NCI-H1105 (cell line): Measurements from ENCODE around the gene VIPR2.

Experiments used
- DNase-seq: peaks from one replicate; lab custom pipeline; 2025; lab: John Stamatoyannopoulos, UW

Gene VIPR2

GRCh38 chr7:159158125-159158887 is 13.6 kb upstream of the VIPR2 start:
- DNase-seq, result no peak

DNA sequence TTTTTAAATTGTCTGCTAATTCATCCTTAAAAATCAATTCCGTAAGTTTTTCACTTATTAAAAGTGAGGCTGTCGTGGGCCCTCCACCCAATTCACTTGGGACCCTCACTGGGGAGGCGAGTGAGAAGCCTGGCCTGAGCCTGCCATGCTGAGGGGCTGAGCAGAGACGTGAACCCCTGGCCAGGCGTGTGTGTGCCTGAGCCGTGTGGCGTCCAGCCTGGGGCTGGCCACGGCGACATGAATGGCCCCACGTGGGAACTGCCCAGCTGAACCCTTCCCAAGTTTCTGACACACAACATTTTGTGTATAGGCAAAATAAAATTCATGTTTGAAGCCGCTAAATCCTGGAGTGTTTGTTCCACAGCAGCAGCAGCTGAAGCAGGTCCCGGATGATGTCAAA is 13.0 kb upstream of the VIPR2 start:
- DNase-seq, result no peak

GRCh38 chr7:159156436-159157245 is 12.0 kb upstream of the VIPR2 start:
- no peak for DNase-seq

GRCh38 chr7:159155410-159155809 is 10.7 kb upstream of the VIPR2 start:
- DNase-seq, result no peak

DNA sequence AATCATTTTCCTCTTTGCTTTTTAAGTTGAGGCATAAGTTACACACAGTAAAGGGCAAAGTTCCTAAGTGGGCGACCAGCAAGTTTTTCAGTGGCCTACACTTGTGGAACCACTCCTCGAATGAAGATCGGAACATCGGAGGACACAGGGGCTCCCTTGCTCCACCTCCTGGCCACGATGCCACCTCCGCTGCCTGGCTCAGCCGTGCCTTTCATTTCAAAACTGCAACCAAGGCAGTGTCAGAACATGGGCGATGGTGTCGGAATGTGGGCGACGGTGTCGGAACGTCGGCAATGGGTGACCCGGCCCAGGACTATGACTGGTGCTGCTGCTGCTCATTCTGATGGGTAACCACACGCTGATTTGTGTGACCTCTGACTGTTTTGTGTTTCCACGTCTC is 9.6 kb upstream of the VIPR2 start:
- DNase-seq, result no peak

DNA sequence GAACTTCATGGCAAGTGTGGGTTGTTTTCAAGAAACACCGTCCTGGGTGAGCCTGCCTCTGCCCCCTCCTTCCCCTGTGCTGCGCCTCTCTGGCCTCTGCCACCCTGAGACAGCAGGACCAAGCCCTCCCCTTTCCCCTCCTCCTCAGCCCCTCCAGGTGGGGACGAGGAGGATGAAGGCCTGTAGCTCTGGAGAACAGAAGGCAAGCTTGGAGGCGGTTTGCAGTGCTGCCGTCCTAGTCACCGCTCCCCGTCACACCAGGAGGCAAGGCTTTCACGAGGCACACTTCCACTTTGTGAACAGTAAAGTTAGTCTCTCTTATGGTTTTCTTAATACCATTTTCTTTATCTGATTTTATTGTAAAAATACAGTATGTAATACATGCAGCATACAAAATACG is 8.8 kb upstream of the VIPR2 start:
- no peak for DNase-seq

DNA sequence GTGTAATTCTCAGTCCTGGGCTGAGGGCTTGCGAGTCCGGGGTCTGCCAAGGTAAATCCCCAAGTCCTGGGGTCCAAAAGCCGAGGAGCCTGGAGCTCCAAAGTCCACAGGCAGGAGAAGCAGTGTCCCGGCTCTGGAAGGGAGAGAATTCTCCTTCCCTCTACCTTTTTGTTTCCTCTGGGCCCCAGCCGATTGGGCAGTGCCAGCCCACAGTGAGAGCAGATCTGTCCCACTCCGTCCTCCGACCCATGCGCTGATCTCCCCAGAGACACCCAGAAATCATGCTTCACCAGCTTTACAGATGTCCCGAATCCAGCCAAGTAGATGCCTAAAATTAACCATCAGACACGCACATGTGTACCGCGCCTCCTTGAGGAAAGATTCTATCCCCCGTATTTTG is 8.1 kb upstream of the VIPR2 start:
- DNase-seq, result no peak

GRCh38 chr7:159151231-159151630 is 6.6 kb upstream of the VIPR2 start:
- no peak for DNase-seq

GRCh38 chr7:159149488-159149887 is 4.8 kb upstream of the VIPR2 start:
- no peak for DNase-seq

DNA sequence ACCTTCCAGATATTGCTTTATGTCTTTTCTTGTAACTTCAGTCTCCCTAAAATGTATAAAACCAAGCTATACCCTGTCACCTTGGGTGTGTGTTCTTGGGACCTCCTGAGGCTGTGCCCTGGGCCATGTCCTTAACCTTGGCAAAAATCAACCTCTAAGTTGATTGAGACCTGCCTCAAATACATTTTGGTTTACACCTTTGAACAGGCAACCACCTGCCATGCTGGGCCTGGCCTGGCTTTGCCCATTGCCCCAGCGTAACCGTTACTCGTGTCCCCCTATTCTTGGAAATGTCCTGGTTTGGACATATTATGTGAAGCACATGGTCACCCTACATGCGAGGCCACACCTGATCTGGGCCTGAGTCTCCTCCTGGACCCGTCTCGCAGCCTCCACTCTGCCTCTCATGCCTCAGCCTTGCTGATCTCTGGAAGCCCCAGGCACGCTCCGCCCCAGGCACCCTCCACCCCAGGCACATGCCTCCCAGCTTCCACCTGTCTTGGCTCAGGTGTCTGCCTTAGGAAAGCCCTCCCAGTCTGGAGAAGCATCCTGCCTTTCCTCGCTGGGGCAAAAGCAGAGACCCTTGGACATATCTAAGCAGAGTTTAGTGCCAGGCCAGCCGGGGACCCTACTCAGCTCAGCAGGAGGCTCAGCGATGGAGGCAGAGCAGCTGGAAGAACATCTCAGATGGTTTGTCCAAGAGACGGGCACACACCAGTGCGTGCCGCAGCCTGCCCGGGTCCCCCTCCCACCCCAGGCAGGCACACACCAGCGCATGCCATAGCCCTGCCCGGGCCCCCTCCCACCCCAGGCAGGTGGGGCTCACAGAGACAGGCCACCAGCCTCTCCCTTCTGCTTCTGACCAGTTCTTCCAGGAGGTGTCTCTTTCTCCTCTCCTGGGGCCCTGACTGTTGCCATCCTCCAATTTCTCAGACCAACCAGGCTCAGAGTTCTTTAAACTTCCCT is 4.0 kb upstream of the VIPR2 start:
- DNase-seq, result no peak

DNA sequence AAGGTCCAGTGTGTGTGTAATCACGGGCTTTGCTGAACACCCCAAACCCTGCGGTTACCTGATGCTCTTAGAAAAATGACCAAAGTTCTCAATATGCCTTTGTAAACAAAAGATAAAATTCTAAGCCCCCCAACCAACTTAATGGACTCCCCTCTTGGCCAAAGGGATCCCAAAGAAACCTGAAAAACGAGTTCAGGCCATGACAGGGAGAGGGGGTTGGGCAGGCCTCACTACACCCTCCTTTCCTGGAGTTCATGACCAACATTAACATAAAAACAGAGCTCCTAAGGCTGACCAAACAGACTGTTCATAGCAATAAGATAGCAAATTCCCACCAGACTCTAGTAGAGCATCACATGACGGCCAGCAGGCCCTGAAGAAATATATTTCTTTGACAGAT is 3.0 kb upstream of the VIPR2 start:
- no peak for DNase-seq

DNA sequence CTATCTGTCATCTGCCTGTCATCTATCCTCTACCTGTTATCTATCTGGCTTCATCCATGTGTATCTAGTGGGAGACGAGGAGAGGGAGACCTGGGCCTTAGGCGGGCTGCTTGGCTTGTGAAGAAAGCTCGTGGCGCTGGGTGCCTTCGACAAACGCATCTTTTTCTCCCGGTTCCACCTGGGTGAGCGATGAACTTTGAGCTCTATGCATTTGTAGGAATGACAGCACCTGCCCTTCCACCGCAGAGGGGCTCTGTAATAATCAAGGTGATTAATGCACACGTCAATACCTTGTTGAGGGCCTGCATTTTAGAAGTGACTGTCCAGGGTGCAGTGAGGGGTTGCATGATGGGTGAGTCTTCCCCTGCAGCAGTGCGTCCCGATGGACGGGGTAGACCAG is 2.6 kb upstream of the VIPR2 start:
- no peak for DNase-seq

- DNase-seq, result no peak
Measured at GRCh38 chr7:159146084-159146858, 1.6 kb upstream of the VIPR2 start.

DNA sequence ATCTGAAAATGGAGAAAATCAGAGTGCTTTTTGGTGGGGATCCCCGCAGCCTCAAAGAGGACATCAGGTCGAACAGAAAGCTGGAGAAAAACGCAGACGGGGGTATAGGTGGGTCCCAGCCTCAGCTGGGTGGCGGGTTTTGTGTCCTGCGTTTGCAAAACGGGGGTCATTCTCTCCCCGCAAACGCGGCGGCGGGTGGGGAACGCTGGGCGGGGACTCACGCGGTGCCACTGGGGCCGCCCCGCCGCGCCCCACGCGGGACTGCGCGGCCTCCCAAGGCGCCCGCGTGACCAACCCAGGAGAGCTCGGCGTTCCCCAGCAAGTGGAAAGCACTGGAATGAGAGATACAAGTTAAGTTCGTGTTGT is 806 bp upstream of the VIPR2 start:
- no peak for DNase-seq

GRCh38 chr7:159143780-159144757 is 598 bp downstream of the VIPR2 start:
- no peak for DNase-seq

- DNase-seq, result no peak
Measured at GRCh38 chr7:159142730-159143129, 1.9 kb downstream of the VIPR2 start.

- DNase-seq, result no peak
Measured at GRCh38 chr7:159142199-159142598, 2.5 kb downstream of the VIPR2 start.

DNA sequence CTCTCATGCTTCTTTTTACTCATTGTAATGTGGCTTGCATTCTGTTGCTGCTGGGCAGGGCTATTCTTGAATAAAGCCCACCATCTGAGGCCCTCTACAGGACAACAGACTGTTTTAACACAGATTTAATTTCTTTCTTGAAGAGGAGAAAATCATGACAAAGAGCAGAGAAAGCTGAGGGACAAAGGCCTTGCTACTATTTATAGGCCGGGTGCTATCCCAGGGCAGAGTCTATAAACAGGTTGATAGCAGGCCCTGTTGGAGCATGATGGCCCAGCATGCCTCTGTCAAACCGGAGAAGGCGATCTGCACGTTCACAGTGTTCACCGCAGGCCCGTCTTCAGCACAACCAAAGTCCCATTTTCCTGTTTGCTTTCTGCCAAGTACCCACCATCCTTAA is 3.0 kb downstream of the VIPR2 start:
- no peak for DNase-seq

DNA sequence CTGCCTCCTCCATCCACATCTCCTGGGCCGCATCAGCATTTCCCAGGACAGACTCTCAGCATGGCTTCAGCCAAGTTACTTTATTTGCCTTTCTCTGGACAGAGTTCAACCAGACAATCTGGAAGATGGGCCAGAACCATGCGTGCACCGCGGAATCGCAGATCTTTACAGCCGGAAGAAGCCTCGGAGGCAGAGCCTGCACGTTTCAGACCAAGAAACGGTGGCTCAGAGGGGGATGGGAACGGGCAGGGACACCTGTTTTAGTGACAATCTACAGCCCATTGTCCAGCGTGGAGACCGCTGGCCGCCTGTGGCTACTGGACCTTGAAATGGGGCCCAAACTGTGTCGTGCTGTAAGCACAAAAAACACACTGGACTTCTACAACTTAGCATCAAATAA is 3.5 kb downstream of the VIPR2 start:
- no peak for DNase-seq

DNA sequence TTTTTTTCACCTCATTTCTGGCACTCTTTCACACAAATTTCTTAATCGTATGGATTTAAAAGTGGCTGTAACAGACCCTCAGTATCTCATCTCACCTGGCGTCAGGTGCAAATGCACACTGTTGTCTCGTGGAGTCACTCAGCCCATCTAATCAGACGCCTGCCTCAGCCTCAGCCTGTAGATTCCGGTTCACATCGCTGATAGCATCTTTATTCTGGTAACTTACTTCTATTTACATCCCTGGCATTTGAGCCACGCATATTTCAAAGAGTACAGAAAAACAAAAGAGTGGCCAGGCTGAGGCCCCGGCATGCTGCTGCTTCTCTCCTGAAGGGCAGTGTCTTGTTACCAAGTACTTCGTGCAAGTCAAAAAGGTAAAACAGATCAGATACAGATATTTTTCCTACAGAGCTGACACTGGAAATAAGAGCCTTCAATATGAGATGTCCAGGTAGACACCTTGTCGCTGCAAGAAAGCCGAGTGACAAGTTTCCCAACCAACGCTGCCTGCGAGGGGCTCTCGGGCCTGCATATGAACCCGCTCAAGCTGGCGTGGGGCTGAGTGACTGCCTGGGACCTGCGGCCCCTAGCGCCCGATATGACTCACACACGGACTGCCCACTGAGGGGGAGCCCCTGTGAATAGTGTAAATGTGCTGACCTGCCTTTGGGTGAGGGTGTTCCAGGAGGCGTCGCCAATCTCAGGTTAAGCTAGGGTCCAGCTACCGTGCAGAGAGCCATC is 4.3 kb downstream of the VIPR2 start:
- DNase-seq, result no peak
